NCI-H1694 treated with DMSO at 0.1 percent for 48 hours (cell line): ENCODE measurements around the gene DNAJC13.
"Not testable (repeated sequence)": the region's sequence is repeated elsewhere in the genome, so short reads cannot be mapped to it uniquely, and the experiment has no call there.

ENCODE experiments used
- DNase-seq: peaks from one replicate; lab custom pipeline; 2025; lab: John Stamatoyannopoulos, UW

The DNAJC13 gene

DNA sequence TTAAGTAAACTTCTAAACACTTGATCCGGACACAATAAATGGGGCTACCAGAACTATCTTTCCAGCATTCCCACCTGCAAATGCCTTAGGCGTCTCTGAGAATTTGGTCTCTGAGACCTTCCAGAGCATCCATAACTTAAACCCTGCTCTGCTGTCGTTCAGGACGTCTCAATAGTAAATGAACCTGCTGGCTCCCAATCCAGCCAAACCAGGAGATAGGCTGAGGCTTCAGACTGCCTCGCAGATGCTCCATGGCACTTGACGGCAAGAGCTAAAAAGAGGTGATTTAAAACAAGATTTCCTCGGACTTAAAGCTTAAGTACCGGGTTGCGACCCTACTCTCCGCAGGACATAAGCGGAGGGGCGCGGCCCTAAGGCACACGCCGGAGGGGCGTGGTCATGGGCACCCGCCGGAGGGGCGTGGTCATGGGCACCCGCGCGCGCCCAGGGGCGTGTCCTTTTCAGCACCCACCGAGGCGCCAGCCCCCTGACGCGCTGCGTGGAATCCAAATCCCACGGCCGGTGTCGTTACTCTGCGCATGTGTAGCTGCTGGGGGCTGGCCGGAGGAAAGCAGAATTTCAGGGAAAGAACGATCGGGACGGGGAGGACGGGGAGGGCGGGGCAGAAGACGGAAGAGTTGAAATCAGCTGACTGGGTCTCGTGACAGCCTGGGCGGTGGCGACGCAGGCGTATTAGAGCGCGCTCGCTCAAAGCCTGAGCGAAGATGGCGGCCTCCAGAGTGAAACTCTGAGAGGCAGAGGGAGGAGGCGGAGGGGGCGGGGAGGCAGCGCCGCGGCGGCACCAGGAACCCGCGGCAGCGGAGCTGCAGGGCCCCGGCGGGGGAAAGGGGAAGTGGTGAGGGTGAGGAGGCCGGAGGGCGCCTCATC is at the start of gene DNAJC13:
TSS of gene DNAJC13 (plus strand) at position 696 of the 888 bp plus-strand sequence. CDS start 17,049 bp downstream, outside the sequence.
- peak; percentile 92 for DNase-seq

GRCh38 chr3:132368515-132368914 is 48.8 kb upstream of the DNAJC13 start:
- DNase-seq, result no peak

- DNase-seq, result no peak
Observed at GRCh38 chr3:132368962-132369361, 48.3 kb upstream of the DNAJC13 start.

GRCh38 chr3:132376945-132377354 is 40.4 kb upstream of the DNAJC13 start:
- not testable (repeated sequence) for DNase-seq

GRCh38 chr3:132378048-132378762 is 39.1 kb upstream of the DNAJC13 start:
- DNase-seq, result no peak

DNA sequence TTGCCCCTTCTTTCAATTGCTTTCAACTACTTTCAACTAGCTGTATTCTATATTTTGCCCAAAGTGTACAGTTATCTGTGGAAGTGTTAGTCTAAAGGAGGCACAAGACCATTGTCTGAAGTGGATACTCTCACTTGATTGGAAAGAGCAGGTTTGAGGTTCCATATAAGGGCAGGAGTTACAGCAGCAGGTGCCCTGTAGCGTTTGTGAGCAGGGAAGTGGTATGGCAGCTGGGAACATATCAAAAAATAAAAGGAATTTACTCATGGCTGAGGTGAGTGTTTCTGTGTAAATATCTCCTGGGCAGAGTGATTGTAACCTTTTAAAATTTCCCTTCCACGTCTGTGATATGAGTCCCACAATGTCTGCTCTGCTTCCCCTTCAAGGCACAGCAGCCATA is 38.5 kb upstream of the DNAJC13 start:
- DNase-seq, result no peak

- DNase-seq, result no peak
Observed at GRCh38 chr3:132380920-132381319, 36.4 kb upstream of the DNAJC13 start.

DNA sequence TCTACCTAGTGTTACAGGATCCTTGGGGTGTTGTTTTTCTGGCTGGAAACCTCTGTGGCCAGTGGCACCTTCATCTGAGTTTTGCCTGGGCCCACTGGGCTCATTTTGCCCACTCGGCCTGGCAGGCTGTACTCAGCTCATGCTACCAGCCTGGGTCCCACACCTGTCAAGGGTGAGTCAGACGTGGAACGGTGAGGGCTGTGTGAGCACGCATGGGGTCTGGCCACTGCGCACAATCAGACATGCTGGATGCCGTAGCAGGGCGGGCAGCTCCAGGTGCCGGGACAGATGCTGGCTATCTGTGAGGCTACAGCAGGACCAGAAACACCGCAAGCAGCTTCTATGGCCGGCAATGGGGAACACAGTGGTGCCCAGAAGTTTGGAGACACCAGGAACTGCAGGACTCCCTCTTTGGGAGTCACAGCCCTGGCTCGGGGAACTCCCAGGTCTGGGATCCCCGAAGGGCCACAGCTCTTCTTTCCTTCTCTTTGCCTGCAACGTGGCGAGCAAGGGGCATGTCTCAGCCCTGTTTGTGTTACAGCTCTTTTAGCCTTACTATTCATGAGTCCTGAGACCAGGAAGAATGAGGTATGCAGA is 35.9 kb upstream of the DNAJC13 start:
- DNase-seq, result no peak

DNA sequence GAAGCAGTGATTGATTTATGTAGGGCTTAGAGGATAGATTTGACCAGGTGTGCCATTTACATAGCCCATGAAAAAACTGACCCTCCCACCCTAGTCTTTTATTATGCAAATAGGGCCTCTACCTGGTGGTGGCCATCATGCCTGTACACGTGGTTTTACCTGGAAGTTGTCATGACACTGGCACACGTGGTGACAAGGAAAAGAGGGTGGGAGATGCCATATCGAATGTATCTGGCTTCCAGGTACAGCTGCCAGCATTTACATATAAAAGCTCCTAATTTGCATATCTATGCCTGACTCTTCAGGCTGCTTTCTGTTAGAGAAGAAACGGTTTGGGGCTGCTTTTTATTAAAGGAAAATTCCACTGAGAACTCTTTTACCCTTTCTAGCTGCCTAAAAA is 35.0 kb upstream of the DNAJC13 start:
- no peak for DNase-seq

DNA sequence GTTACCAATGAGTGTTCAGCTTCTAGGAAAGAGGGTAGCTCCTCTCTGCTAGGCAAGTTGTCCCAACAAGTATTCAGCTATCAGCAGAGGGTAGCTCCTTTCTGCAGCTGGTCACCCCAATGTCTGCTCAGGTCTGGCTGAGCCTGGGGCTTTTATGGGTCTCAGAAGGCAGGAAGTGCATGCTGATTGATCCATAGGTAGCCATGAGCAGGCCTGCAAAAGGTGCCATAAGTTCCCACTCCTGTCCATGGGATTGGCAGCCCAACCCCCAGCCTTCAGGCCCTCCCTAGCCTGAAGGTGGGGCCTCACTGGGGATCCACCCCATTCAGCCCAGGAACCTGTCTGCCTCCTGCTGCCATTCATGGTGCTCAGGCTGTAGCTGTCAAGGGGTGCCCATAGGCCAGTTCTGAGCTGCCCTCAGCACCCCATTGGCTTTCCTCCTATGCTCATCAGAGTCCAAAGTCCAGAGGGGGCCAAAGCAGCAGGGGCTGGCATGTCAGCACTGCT is 34.6 kb upstream of the DNAJC13 start:
- no peak for DNase-seq

GRCh38 chr3:132386259-132386658 is 31.0 kb upstream of the DNAJC13 start:
- no peak for DNase-seq

DNA sequence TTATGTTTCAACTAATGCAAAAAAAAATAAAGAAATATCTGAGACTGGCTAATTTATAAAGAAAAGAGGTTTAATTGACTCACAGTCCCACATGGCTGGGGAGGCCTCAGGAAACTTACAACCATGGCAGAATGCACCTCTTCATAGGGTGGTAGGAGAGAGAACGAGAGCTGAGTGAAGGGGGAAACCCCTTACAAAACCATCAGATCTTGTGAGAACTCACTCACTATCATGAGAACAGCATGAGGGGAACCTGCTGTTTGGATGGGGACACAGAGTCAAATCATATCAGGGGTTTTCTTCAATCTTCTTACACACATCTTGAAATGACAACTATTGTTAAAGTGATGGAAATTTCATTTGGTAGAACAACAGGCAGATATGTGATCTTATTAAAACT is 24.6 kb upstream of the DNAJC13 start:
- DNase-seq, result not testable (repeated sequence)

- no peak for DNase-seq
Observed at GRCh38 chr3:132394320-132394719, 23.0 kb upstream of the DNAJC13 start.

DNA sequence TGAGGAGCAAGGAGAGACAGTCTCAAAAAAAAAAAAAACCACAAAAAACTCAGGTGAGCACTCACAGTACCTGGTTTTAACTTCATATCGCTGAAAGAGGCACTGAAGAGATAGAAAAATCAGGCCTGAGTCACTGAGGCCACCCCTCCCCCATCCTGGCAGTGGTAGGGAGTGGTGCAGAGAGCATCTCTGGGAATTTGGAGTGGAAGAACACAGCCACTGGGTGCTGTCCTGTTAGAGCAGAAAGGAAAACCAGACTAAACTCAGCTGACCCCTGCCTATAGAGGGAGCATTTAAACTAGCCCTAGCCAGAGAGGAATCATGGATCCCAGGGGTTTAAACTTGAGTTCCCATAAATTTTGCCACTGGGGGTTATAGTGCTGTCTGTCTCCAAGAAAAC is 22.2 kb upstream of the DNAJC13 start:
- DNase-seq, result no peak

GRCh38 chr3:132396255-132396654 is 21.0 kb upstream of the DNAJC13 start:
- no peak for DNase-seq

DNA sequence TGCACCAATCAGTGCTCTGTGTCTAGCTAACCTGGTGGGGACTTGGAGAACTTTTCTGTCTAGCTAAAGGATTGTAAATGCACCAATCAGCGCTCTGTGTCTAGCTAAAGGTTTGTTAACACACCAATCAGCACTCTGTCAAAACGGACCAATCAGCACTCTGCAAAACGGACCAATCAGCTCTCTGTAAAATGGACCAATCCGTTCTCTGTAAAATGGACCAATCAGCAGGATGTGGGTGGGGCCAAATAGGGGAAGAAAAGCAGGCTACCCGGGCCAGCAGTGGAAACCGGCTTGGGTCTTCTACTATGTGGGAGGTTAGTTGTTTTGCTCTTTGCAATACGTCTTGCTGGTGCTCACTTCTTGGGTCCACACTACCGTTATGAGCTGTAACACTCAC is 20.5 kb upstream of the DNAJC13 start:
- not testable (repeated sequence) for DNase-seq

DNA sequence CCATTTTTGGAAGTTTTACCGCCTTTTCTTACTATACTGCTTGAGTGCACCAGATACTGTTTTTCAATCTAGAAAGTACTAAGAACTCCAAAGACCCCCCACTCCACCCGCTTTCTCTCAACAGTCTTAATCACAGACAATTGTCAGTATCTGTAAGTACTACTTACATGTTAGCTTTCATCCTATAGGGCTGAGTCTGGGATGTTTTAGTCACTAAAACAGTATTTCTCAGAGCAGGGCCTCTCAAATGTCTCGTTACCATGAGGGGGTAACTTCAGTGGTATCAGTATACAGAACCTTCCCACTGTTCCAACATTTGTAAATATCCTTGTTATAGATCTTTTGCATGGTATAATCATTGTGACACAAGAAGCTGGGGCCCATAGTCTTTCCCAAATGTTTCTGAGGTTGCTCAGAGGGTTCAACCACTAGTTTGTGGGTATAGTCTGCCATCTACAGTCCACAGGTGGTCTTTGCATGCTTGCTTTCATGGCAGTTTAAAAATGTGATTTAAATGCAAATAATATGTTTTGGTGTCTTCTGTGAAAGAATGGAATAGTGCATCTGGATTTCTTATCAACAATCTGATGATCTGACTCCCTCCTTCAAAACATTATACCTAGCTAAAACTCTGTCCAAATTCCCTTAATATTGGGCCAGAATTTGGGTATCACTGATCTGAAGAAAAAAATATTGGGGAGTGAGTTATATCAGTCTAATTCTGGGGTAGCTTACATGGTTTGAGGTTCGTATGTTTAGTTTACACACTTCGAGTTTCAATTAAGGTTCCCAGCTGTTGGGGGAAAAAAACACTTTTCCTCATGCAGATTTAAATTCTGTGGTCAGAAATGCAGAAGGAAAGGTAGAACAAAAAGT is 18.0 kb upstream of the DNAJC13 start:
- peak; percentile 40 for DNase-seq

DNA sequence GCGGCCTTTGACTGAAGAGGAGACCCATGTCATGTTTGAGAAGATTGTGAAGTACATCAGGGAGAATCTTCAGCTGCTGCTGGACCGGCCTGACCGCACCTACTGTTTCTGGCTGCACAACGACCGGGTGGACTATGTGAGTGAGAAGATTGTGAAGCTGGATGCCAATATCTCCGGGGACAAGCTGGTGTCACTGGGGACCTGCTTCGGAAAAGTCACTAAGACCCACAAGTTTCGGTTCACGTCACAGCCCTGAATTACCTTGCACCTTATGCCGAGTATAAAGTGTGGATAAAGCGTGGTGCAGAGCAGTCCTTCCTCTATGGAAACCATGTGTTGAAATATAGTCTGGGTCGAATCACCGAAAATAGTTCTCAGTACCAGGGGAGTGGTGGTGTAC is 16.0 kb upstream of the DNAJC13 start:
- DNase-seq, result no peak

DNA sequence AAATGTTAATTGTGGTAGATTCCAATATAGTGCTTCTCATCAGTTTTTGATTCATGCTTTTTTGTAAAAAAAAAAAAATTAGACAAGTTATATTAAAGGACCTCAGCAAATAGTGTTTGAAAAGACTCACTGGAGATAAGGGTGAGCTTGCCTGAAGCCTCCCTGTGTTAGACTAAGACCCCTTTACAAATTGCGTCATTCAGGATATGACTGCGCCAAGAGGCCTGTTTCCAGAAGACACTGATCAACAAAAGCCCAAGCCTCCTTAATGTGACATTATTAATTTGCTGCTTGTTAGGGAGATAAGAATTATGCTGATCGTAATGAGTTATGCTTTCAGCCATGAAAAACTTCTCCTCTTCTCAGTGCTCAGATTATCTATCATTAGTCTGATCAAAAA is 13.0 kb upstream of the DNAJC13 start:
- no peak for DNase-seq

GRCh38 chr3:132405188-132405587 is 12.1 kb upstream of the DNAJC13 start:
- no peak for DNase-seq

- DNase-seq, result no peak
Observed at GRCh38 chr3:132405609-132406299, 11.5 kb upstream of the DNAJC13 start.
